ENCODE measurements around the gene CCDC92B. TPM values are rescaled to one million over a fixed set of nuclear protein-coding genes. Genes with fewer than 3 reads are reported as not detected.

CCDC92B gene
- not detected for total RNA-seq (2021; fragmentation: NEBNext Ultra II Directional; extraction: Animal tissue kit (Norgen Biotek cat#: 25700))
- long read RNA-seq: 0 reads

- no peak for DNase-seq
- no peak within 1 kb of the TSS for H3K27ac Mint-ChIP-seq
- TF ChIP-seq, protein P1, sequence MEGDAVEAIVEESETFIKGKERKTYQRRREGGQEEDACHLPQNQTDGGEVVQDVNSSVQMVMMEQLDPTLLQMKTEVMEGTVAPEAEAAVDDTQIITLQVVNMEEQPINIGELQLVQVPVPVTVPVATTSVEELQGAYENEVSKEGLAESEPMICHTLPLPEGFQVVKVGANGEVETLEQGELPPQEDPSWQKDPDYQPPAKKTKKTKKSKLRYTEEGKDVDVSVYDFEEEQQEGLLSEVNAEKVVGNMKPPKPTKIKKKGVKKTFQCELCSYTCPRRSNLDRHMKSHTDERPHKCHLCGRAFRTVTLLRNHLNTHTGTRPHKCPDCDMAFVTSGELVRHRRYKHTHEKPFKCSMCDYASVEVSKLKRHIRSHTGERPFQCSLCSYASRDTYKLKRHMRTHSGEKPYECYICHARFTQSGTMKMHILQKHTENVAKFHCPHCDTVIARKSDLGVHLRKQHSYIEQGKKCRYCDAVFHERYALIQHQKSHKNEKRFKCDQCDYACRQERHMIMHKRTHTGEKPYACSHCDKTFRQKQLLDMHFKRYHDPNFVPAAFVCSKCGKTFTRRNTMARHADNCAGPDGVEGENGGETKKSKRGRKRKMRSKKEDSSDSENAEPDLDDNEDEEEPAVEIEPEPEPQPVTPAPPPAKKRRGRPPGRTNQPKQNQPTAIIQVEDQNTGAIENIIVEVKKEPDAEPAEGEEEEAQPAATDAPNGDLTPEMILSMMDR (IDR thresholded peaks at IDR 0.05): no peak
- H3K4me1 Mint-ChIP-seq (ENCODE audit: low read depth): no peaks in the 10 kb centered on the region
- H3K4me3 Mint-ChIP-seq: no peak within 1 kb of the TSS
- no peaks in the 10 kb centered on the region for H3K9me3 Mint-ChIP-seq
- no peaks in the 10 kb centered on the region for H3K36me3 Mint-ChIP-seq (ENCODE audit: low read depth)
- H3K27me3 Mint-ChIP-seq (ENCODE audit: insufficient read depth): peaks cover 34% of the 10 kb centered on the region
Observed at GRCh38 chr17:2749058-2749783, at the start of gene CCDC92B. TSS of gene CCDC92B (minus strand) at chr17:2749652. CDS start at chr17:2735145, 14,507 bp downstream.

- Mint-ChIP-seq H3K27me3 (ENCODE audit: insufficient read depth) (peaks cover 51% of the 10 kb centered on the region), H3K27ac (no peak overlapping the region), H3K36me3 (ENCODE audit: low read depth) (no peaks in the 10 kb centered on the region), H3K9me3 (peaks cover 5% of the 10 kb centered on the region; the same call in 1 of the 2 replicates), H3K4me3 (no peak overlapping the region), H3K4me1 (ENCODE audit: low read depth) (0 out of 2 replicates have a peak, but pooled peaks cover 4% of the 10 kb centered on the region)
- TF ChIP-seq, protein P1 (IDR thresholded peaks at IDR 0.05): no peak
- no peak for DNase-seq
Observed at GRCh38 chr17:2798678-2799077, 49.2 kb upstream of the CCDC92B start.

- H3K27ac Mint-ChIP-seq: no peak overlapping the region
- H3K9me3 Mint-ChIP-seq: peaks cover under 1% of the 10 kb centered on the region; the same call in 1 of the 2 replicates
- no peak for DNase-seq
- H3K4me3 Mint-ChIP-seq: no peak overlapping the region
- TF ChIP-seq, protein P1 (IDR thresholded peaks at IDR 0.05): no peak
- H3K4me1 Mint-ChIP-seq (ENCODE audit: low read depth): 0 out of 2 replicates have a peak, but pooled peaks cover 4% of the 10 kb centered on the region
- H3K27me3 Mint-ChIP-seq (ENCODE audit: insufficient read depth): peaks cover 50% of the 10 kb centered on the region
- no peaks in the 10 kb centered on the region for H3K36me3 Mint-ChIP-seq (ENCODE audit: low read depth)
Observed at GRCh38 chr17:2798188-2798587, 48.7 kb upstream of the CCDC92B start.

DNA sequence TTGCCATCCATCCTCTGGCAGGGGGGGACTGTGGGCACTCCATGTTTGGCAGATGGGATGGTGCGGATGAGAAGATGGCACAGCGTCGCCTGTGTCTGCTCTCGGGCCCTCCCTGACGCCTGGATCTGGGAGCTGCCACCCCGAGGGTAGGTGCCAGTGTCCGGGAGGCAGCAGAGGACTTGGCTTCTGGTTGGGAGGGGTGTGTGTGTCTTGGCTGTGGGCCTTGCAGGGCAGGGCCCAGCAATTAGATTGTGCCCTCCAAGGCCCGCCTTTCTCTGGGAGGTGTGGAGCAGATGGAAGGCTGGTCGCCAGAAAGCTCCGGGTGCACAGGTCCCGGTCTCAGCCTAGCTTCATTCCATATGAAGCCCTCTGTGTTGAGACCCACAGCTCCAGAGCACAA lies 48.2 kb upstream of the CCDC92B start:
- no peak for DNase-seq
- Mint-ChIP-seq H3K27ac (no peak overlapping the region), H3K4me3 (no peak overlapping the region), H3K9me3 (no peaks in the 10 kb centered on the region), H3K27me3 (ENCODE audit: insufficient read depth) (peaks cover 51% of the 10 kb centered on the region), H3K4me1 (ENCODE audit: low read depth) (no peaks in the 10 kb centered on the region), H3K36me3 (ENCODE audit: low read depth) (no peaks in the 10 kb centered on the region)
- TF ChIP-seq, protein P1 (IDR thresholded peaks at IDR 0.05): no peak

- TF ChIP-seq, protein P1 (IDR thresholded peaks at IDR 0.05): no peak
- no peaks in the 10 kb centered on the region for H3K4me1 Mint-ChIP-seq (ENCODE audit: low read depth)
- no peaks in the 10 kb centered on the region for H3K9me3 Mint-ChIP-seq
- peaks cover 54% of the 10 kb centered on the region for H3K27me3 Mint-ChIP-seq (ENCODE audit: insufficient read depth)
- H3K36me3 Mint-ChIP-seq (ENCODE audit: low read depth): no peaks in the 10 kb centered on the region
- no peak overlapping the region for H3K27ac Mint-ChIP-seq
- DNase-seq: no peak
- no peak overlapping the region for H3K4me3 Mint-ChIP-seq
Observed at GRCh38 chr17:2797226-2797625, 47.8 kb upstream of the CCDC92B start.

All from HFFc6 (cell line).